BJ (cell line): Measurements from ENCODE around the gene PCBP2. TPM values are rescaled to one million over a fixed set of nuclear protein-coding genes. Genes with fewer than 3 reads are reported as not detected.
A peak's percentile ranks its signal among the peaks of the same experiment; 100 is the strongest.
"Not testable (repeated sequence)": the region's sequence is repeated elsewhere in the genome, so short reads cannot be mapped to it uniquely, and the experiment has no call there.

Experiments used
- CTCF ChIA-PET: fragments of 350-600 bp; formaldehyde crosslinking; extraction: SDS; loops from one replicate; lab custom pipeline; 2021; ENCODE audit warnings: antibody characterized with exemption, inconsistent platforms; lab: Yijun Ruan, JAX
- POLR2A ChIA-PET: fragments of 300-600 bp; sonication (Branson Sonifier 250); formaldehyde crosslinking; extraction: SDS; loops from one replicate; lab custom pipeline; 2021; ENCODE audit warnings: antibody characterized with exemption; lab: Charles Lee
- DNase-seq: peaks from one replicate; pipeline ENCODE4 v3.0.0-alpha.2; 2011; ENCODE audit warnings: low read depth
- H3K27me3 ChIP-seq: 2 replicates; pipeline ENCODE4 v1.6.0; 2011; ENCODE audit warnings: low read length; ENCODE audit not compliant: control insufficient read depth, insufficient read depth
- H3K36me3 ChIP-seq: 2 replicates; pipeline ENCODE4 v1.5.1; 2011; ENCODE audit warnings: low read length; ENCODE audit not compliant: control insufficient read depth, insufficient read depth
- H3K4me3 ChIP-seq: 2 replicates; pipeline ENCODE4 v1.5.1; 2011; ENCODE audit warnings: low read depth, mild to moderate bottlenecking, control low read depth, low read length
- CTCF ChIP-seq: IDR thresholded peaks from 2 replicates; pipeline ENCODE4 v1.5.1; 2011; ENCODE audit warnings: low read depth, mild to moderate bottlenecking, control low read depth, inconsistent platforms, low read length, moderate library complexity; ENCODE audit not compliant: insufficient read depth
- polyA minus RNA-seq: library from RNA; depleted of rRNA, polyadenylated mRNA; stranded (reverse); fragments of >200 nt; gene quantifications from 2 replicates; pipeline ENCODE4 v1.2.3, GENCODE V29; 2011; rRNA and poly(A)+ RNA removed
- polyA plus RNA-seq: library from polyadenylated mRNA; depleted of rRNA; stranded (reverse); fragments of >200 nt; gene quantifications from 2 replicates; pipeline ENCODE4 v1.2.3, GENCODE V29; 2011; rRNA removed

PCBP2 gene
- 267 and 268 TPM in 2 replicates for polyA plus RNA-seq
- 695 and 965 TPM in 2 replicates for polyA minus RNA-seq

- peak; percentile 92 for TF ChIP-seq CTCF
- H3K27me3 ChIP-seq: no peaks in the 10 kb centered on the region
- peaks cover 9% of the 10 kb centered on the region for H3K36me3 ChIP-seq
- DNase-seq: peak; percentile 94
- ChIA-PET CTCF (interaction anchor here (1.8 kb wide), 1 partner anchor 126 kb away, joined by 5 read pairs; no protein-coding TSS in a partner anchor), POLR2A (no interaction called here)
- peak within 1 kb of the TSS; percentile 97 for H3K4me3 ChIP-seq
These were observed at the start of gene PCBP2 for GRCh38 chr12:53451661-53452158. TSS of gene PCBP2 (plus strand) at chr12:53452102. CDS start at chr12:53454801, 2,699 bp downstream.

GRCh38 chr12:53402351-53402750 is 49.6 kb upstream of the PCBP2 start:
- H3K27me3 ChIP-seq, POLR2A ChIA-PET, CTCF ChIA-PET, H3K4me3 ChIP-seq, H3K36me3 ChIP-seq, DNase-seq: not testable (repeated sequence)

- ChIA-PET CTCF (no interaction called here), POLR2A (no interaction called here)
- TF ChIP-seq CTCF: no peak
- no peak for DNase-seq
- Histone ChIP-seq H3K4me3 (no peak overlapping the region), H3K36me3 (peaks cover 1% of the 10 kb centered on the region; the same call in 1 of the 2 replicates), H3K27me3 (no peaks in the 10 kb centered on the region)
These were observed 49.0 kb upstream of the PCBP2 start for GRCh38 chr12:53402871-53403270.

- DNase-seq: no peak
- ChIA-PET CTCF (interaction anchor here (1.0 to 2.4 kb wide), 4 partner anchors 10 to 90 kb away, joined by 3 to 11 read pairs (median 4); partner anchors contain the start of gene AAAS), POLR2A (no interaction called here)
- Histone ChIP-seq H3K36me3 (peaks cover 14% of the 10 kb centered on the region), H3K4me3 (no peak overlapping the region), H3K27me3 (no peaks in the 10 kb centered on the region)
- TF ChIP-seq CTCF: no peak
These were observed 41.0 kb upstream of the PCBP2 start for GRCh38 chr12:53410951-53411350.

- DNase-seq: no peak
- no peak for TF ChIP-seq CTCF
- CTCF ChIA-PET: interaction anchor here (0.7 to 2.3 kb wide), 4 partner anchors 9 to 92 kb away, joined by 3 to 11 read pairs (median 3); partner anchors contain the start of gene AAAS
- POLR2A ChIA-PET: no interaction called here
- Histone ChIP-seq H3K27me3 (no peaks in the 10 kb centered on the region), H3K4me3 (no peak overlapping the region), H3K36me3 (peaks cover 12% of the 10 kb centered on the region)
These were observed 38.3 kb upstream of the PCBP2 start for GRCh38 chr12:53413485-53414204.
